Calu3 (cell line): ENCODE measurements around the gene SIRPA. TPM values are rescaled to one million over a fixed set of nuclear protein-coding genes. Genes with fewer than 3 reads are reported as not detected.

Experiments
- BruUV-seq: library from RNA; stranded (reverse); fragments of 400-500 nt; replicated peaks from 2 replicates; lab custom pipeline; 2021; lab: Mats Ljungman, UMichigan
- CTCF ChIA-PET: fragments of 300-600 bp; sonication (Branson Sonifier 250); formaldehyde crosslinking; loops from one replicate; lab custom pipeline; 2022; ENCODE audit warnings: antibody characterized with exemption; lab: Charles Lee
- DNase-seq: peaks from one replicate; pipeline ENCODE4 v3.0.0; 2022
- H3K27ac Mint-ChIP-seq: one replicate; pipeline ENCODE4 v1.8.0; 2022; ENCODE audit warnings: mixed read lengths; ENCODE audit not compliant: unreplicated experiment
- H3K27me3 Mint-ChIP-seq: one replicate; pipeline ENCODE4 v1.8.0; 2022; ENCODE audit warnings: mixed read lengths; ENCODE audit not compliant: unreplicated experiment
- H3K36me3 Mint-ChIP-seq: one replicate; pipeline ENCODE4 v1.8.0; 2022; ENCODE audit warnings: mild to moderate bottlenecking, moderate library complexity, mixed read lengths; ENCODE audit not compliant: insufficient read depth, unreplicated experiment
- H3K4me1 Mint-ChIP-seq: one replicate; pipeline ENCODE4 v1.8.0; 2022; ENCODE audit warnings: mild to moderate bottlenecking, low read depth, mixed read lengths; ENCODE audit not compliant: unreplicated experiment
- H3K4me3 Mint-ChIP-seq: one replicate; pipeline ENCODE4 v1.8.0; 2022; ENCODE audit warnings: mild to moderate bottlenecking, low read depth, moderate library complexity, mixed read lengths; ENCODE audit not compliant: unreplicated experiment
- H3K9me3 Mint-ChIP-seq: one replicate; pipeline ENCODE4 v1.8.0; 2022; ENCODE audit warnings: low read depth, mixed read lengths; ENCODE audit not compliant: unreplicated experiment
- intact Hi-C: fragments of 100-400 bp; cut with micrococcal nuclease; formaldehyde crosslinking; loops from one replicate; pipeline ENCODE4 v1.10.0; 2022; ENCODE audit not compliant: unreplicated experiment
- total RNA-seq: library from RNA; stranded (reverse); gene quantifications from 2 replicates; pipeline ENCODE4 v1.2.3, GENCODE V29; 2022
- TF ChIP-seq, protein P1 (sequence below): fragments of 200-600 bp; IDR thresholded peaks from one replicate; pipeline ENCODE4 v1.8.0; 2022; ENCODE audit warnings: antibody characterized with exemption; ENCODE audit not compliant: unreplicated experiment

The SIRPA gene
- total RNA-seq, 1 experiment from 2014 or later: 24.0 TPM

DNA sequence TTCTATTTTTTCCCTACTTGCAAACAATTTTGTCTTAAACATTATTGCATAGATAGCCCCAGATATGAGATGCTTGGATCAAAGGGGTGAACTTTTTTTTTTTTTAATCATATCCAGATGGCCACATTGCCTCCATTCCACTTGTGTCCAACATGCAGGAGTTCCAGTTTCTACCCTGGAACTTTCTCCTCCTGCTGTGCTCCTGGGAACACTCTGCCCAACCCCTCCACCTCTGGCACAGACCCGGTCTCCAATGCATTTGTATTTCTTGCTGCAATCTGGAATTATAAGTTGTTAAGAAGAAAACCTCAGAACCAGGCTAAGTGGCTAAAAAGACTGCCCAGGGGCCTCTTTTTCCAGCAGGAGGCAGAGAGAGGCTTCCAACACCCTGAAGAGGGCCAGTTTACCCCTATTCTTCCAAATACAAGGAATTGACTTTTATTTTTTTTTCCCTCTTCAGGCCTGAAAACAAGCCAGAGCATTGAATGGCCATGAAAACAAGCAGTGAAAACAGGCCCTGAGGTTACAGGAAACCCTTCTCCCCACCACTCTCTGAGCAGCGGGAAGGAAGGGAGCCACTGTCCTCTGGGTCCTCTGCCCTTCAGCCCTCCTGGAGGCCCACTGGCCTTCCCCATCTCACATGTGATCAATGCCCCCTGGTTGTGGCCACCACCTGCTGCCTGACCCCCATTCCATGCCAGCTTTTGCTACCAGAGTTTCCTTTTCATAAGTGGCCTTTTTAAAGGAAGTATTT lies 54.3 kb downstream of the SIRPA start:
- no peaks in the 10 kb centered on the region for H3K4me1 Mint-ChIP-seq
- no TSS peak for BruUV-seq
- no peak for DNase-seq
- CTCF ChIA-PET: no interaction called here
- intact Hi-C loops: no loop called here
- no peak overlapping the region for H3K4me3 Mint-ChIP-seq
- no peaks in the 10 kb centered on the region for H3K27me3 Mint-ChIP-seq
- no peaks in the 10 kb centered on the region for H3K9me3 Mint-ChIP-seq
- H3K27ac Mint-ChIP-seq: no peak overlapping the region
- TF ChIP-seq, protein P1, sequence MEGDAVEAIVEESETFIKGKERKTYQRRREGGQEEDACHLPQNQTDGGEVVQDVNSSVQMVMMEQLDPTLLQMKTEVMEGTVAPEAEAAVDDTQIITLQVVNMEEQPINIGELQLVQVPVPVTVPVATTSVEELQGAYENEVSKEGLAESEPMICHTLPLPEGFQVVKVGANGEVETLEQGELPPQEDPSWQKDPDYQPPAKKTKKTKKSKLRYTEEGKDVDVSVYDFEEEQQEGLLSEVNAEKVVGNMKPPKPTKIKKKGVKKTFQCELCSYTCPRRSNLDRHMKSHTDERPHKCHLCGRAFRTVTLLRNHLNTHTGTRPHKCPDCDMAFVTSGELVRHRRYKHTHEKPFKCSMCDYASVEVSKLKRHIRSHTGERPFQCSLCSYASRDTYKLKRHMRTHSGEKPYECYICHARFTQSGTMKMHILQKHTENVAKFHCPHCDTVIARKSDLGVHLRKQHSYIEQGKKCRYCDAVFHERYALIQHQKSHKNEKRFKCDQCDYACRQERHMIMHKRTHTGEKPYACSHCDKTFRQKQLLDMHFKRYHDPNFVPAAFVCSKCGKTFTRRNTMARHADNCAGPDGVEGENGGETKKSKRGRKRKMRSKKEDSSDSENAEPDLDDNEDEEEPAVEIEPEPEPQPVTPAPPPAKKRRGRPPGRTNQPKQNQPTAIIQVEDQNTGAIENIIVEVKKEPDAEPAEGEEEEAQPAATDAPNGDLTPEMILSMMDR: no peak
- no peaks in the 10 kb centered on the region for H3K36me3 Mint-ChIP-seq

DNA sequence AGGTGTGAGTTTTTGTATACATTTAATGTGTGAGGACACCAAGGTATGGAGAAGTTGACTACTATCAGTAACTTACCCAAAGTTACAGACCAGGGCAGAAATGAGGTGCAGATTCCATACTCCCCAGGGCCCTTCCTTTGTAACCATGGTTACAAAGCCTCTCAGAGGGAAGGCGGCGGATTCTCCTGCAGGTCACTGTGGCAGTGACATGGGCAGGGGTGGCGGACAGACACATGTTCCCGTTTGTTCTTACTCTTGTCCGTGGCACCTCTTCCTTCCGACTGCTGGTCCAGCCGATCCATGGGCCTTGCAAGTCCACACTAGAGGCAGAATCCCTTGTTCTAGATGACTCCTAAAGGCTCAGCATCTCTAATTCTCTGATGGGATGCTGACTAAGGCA lies 55.6 kb downstream of the SIRPA start:
- intact Hi-C loops: no loop called here
- no peaks in the 10 kb centered on the region for H3K27me3 Mint-ChIP-seq
- no peak overlapping the region for H3K27ac Mint-ChIP-seq
- no peaks in the 10 kb centered on the region for H3K9me3 Mint-ChIP-seq
- CTCF ChIA-PET: no interaction called here
- no peak for DNase-seq
- TF ChIP-seq, protein P1: no peak
- no peaks in the 10 kb centered on the region for H3K36me3 Mint-ChIP-seq
- H3K4me1 Mint-ChIP-seq: no peaks in the 10 kb centered on the region
- no TSS peak for BruUV-seq
- H3K4me3 Mint-ChIP-seq: no peak overlapping the region

DNA sequence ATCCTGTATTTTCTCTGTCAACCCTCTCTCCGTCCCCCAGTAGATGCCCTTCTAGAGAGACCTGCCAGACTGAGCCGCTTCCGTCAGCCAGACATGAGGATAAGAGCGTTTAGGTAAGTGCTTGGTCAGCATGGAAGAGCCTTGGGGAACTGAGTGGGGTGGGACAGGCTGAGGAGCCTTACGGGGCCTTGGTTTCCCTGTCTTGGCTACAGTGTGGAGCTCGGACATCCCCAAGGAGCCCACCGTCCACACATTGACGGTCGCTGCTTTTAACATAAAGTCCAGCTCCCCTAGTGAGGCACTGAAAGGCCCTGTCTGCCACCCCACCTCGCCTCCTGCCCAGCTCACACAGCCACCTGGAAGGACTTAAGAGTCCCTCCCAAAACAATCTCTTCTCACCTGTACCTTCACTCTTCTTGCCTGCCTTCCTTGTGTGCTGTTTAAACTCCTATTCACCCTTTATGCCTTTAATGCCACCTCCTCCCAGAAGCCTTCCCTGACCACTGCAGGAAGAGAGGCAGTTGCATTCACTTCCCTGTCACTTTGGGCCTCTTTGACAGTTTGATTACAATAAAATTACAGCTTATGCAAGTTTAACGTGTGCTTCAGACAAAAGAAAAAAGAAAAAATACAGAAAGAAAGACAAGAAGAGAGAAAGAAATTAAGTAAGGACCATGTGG lies 56.4 kb downstream of the SIRPA start:
- TF ChIP-seq, protein P1: no peak
- H3K27ac Mint-ChIP-seq: no peak overlapping the region
- H3K36me3 Mint-ChIP-seq: no peaks in the 10 kb centered on the region
- no peaks in the 10 kb centered on the region for H3K27me3 Mint-ChIP-seq
- CTCF ChIA-PET: no interaction called here
- H3K9me3 Mint-ChIP-seq: no peaks in the 10 kb centered on the region
- BruUV-seq: no TSS peak
- H3K4me1 Mint-ChIP-seq: no peaks in the 10 kb centered on the region
- intact Hi-C loops: no loop called here
- no peak overlapping the region for H3K4me3 Mint-ChIP-seq
- DNase-seq: no peak

DNA sequence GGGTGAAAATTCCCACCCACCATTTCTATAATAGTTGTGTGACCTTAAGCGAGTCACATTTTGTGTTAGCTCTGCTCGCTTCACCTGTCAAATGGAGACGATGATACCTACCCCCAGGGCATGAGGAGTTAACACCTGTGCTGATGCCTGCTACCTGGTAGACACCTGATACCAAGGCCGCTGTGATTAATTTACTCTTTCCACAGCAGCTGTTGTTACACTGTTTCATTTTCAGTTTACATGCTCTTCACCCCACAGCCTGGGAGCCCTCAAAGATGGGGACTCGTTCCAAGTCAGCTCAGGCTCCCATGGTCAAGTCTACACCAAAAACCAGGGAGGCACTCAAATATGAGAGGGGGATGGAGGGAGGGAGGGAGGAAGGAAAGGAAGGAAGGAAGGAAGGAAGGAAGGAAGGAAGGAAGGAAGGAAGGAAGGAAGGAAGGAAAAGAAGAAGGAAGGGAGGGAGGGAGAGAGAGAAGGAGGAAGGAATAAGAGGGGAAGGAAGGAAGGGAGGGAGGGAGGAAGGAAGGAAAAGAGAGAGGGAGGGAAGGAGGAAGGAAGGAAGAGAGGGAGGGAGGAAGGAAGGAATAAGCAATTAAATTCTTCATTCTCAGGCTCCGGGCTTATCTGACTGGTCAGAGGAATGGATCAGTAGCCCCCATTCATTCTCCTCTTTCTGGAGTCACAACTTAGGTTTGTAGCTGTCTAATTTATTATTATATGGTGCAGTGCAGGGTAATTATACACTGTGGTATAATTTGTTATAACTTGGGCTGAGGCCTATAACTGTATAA lies 57.7 kb downstream of the SIRPA start:
- Mint-ChIP-seq H3K27ac (no peak overlapping the region), H3K27me3 (no peaks in the 10 kb centered on the region), H3K9me3 (no peaks in the 10 kb centered on the region), H3K36me3 (no peaks in the 10 kb centered on the region), H3K4me1 (no peaks in the 10 kb centered on the region), H3K4me3 (no peak overlapping the region)
- TF ChIP-seq, protein P1: no peak
- DNase-seq: no peak
- intact Hi-C loops: no loop called here
- no TSS peak for BruUV-seq
- CTCF ChIA-PET: no interaction called here
